GM12801 (cell line): ENCODE data around the gene KCTD5.

Source experiments
- TF ChIP-seq, protein P1 (sequence below): IDR thresholded peaks from one replicate; pipeline ENCODE4 v1.5.1; 2011; ENCODE audit warnings: control low read depth; ENCODE audit not compliant: insufficient read length; ENCODE audit errors: extremely low read depth

The KCTD5 gene

DNA sequence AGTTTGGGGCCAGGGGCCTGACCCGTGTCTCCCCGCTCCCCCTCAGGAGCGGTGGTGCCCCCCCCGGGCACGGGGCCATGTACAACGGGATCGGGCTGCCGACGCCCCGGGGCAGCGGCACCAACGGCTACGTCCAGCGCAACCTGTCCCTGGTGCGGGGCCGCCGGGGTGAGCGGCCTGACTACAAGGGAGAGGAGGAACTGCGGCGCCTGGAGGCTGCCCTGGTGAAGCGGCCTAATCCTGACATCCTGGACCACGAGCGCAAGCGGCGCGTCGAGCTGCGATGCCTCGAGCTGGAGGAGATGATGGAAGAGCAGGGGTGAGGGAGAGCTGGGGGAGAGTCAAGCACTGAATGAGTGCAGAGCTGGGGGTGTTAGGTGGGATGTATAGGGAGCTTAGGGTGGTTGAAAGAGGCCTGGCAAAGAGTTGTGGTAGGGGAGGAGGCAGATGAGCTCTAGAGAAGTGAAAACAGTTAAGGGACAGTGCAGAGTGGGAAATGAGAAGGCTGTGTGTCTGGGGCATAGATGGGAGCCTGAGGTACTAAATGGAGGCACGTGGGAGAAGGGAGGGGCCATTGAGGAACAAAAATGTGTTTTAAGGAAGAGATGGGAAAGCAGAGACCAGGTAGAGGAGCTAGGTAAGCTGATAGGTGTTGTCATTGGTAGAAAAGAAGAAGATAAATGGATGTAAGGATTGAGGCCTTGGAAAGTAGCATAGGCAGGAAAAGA, 74.1 kb downstream of the KCTD5 start:
- TF ChIP-seq, protein P1, sequence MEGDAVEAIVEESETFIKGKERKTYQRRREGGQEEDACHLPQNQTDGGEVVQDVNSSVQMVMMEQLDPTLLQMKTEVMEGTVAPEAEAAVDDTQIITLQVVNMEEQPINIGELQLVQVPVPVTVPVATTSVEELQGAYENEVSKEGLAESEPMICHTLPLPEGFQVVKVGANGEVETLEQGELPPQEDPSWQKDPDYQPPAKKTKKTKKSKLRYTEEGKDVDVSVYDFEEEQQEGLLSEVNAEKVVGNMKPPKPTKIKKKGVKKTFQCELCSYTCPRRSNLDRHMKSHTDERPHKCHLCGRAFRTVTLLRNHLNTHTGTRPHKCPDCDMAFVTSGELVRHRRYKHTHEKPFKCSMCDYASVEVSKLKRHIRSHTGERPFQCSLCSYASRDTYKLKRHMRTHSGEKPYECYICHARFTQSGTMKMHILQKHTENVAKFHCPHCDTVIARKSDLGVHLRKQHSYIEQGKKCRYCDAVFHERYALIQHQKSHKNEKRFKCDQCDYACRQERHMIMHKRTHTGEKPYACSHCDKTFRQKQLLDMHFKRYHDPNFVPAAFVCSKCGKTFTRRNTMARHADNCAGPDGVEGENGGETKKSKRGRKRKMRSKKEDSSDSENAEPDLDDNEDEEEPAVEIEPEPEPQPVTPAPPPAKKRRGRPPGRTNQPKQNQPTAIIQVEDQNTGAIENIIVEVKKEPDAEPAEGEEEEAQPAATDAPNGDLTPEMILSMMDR, result no peak

DNA sequence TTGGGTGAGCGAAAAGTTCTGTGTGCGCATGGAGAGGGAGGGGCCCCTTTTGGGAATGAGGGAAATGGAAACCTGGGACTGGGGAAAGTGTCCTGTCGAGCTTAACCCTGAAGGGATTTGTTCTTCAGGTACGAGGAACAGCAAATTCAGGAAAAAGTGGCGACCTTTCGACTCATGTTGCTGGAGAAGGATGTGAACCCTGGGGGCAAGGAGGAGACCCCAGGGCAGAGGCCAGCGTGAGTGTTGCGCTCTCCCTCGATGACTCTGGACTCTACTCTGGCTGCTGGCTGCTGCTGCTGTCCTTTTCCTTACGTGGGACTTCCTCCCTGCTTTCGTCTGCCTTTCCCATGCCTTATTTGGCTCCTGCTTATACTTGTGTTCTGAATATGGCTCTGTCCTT, 75.0 kb downstream of the KCTD5 start:
- TF ChIP-seq, protein P1, result no peak
